IMR-90 (cell line): ENCODE results near the gene PDHB. TPM values are rescaled to one million over a fixed set of nuclear protein-coding genes. Genes with fewer than 3 reads are reported as not detected.

Experiments
- ATAC-seq: fragments of 200-7000 bp; cut with Tn5 transposase; 2 replicates; pipeline ENCODE4 v1.9.1; 2020; ENCODE audit warnings: low read depth, mild to moderate bottlenecking, moderate library complexity
- BruUV-seq: library from RNA; stranded (reverse); fragments of 400-500 nt; replicated peaks from 2 replicates; lab custom pipeline; 2021; lab: Mats Ljungman, UMichigan
- CTCF ChIA-PET: fragments of 300-600 bp; formaldehyde crosslinking; extraction: SDS; loops from one replicate; lab custom pipeline; 2021; ENCODE audit warnings: antibody characterized with exemption; lab: Yijun Ruan, JAX
- POLR2A ChIA-PET: fragments of 300-600 bp; sonication (Branson Sonifier 250); formaldehyde crosslinking; loops from one replicate; lab custom pipeline; 2022; ENCODE audit warnings: antibody characterized with exemption; ENCODE audit not compliant: unreplicated experiment; lab: Charles Lee
- DNase-seq: peaks from one replicate; pipeline ENCODE4 v3.0.0; 2013
- H2AFZ ChIP-seq: replicated peaks from 2 replicates; pipeline ENCODE3; 2013; ENCODE audit warnings: low read length, mild to moderate bottlenecking; ENCODE audit not compliant: poor library complexity
- H2AK5ac ChIP-seq: 2 replicates; pipeline ENCODE4 v1.6.1; 2013; ENCODE audit warnings: low read depth, low read length, inconsistent platforms
- H2AK9ac ChIP-seq: replicated peaks from 2 replicates; pipeline ENCODE3; 2013; ENCODE audit warnings: mild to moderate bottlenecking, low read depth, low read length, moderate library complexity; ENCODE audit not compliant: poor library complexity
- H2BK120ac ChIP-seq: 2 replicates; pipeline ENCODE4 v1.6.1; 2013; ENCODE audit warnings: low read depth, low read length, inconsistent platforms
- H2BK15ac ChIP-seq: 3 replicates; pipeline ENCODE4 v1.6.1; 2013; ENCODE audit warnings: low read depth, low read length, inconsistent platforms
- H2BK20ac ChIP-seq: 2 replicates; pipeline ENCODE4 v1.6.1; 2013; ENCODE audit warnings: low read depth, mild to moderate bottlenecking, inconsistent platforms, low read length, moderate library complexity
- H2BK5ac ChIP-seq: 2 replicates; pipeline ENCODE4 v1.6.1; 2013; ENCODE audit warnings: mild to moderate bottlenecking, low read depth, low read length, inconsistent platforms; ENCODE audit not compliant: poor library complexity, severe bottlenecking
- H3K14ac ChIP-seq: replicated peaks from 2 replicates; pipeline ENCODE4 v1.6.1; 2013; ENCODE audit warnings: low read depth, low read length, inconsistent platforms
- H3K18ac ChIP-seq: 2 replicates; pipeline ENCODE4 v1.6.1; 2013; ENCODE audit warnings: low read depth, low read length, control low read depth
- H3K23ac ChIP-seq: 2 replicates; pipeline ENCODE4 v1.6.1; 2013; ENCODE audit warnings: low read depth, low read length, inconsistent platforms
- H3K27ac ChIP-seq: 2 replicates; pipeline ENCODE4 v1.5.1; 2013; ENCODE audit warnings: mild to moderate bottlenecking, control low read depth, low read length; ENCODE audit not compliant: insufficient read depth
- H3K27me3 ChIP-seq: 2 replicates; pipeline ENCODE4 v1.6.1; 2013; ENCODE audit warnings: low read length; ENCODE audit not compliant: control insufficient read depth, insufficient read depth
- H3K36me3 ChIP-seq: 2 replicates; pipeline ENCODE4 v1.6.1; 2013; ENCODE audit warnings: low read length, mixed read lengths; ENCODE audit not compliant: control insufficient read depth, insufficient read depth
- H3K4ac ChIP-seq: 2 replicates; pipeline ENCODE4 v1.6.1; 2013; ENCODE audit warnings: low read depth, low read length, inconsistent platforms
- H3K4me1 ChIP-seq: 2 replicates; pipeline ENCODE4 v1.6.1; 2013; ENCODE audit warnings: low read length, mixed read lengths; ENCODE audit not compliant: control insufficient read depth, insufficient read depth
- H3K4me2 ChIP-seq: 2 replicates; pipeline ENCODE4 v1.6.1; 2013; ENCODE audit warnings: low read depth, mild to moderate bottlenecking, control low read depth, low read length, moderate library complexity
- H3K4me3 ChIP-seq: 2 replicates; pipeline ENCODE4 v1.5.1; 2013; ENCODE audit warnings: low read depth, mild to moderate bottlenecking, control low read depth, low read length, moderate library complexity; ENCODE audit not compliant: insufficient read depth
- H3K56ac ChIP-seq: 2 replicates; pipeline ENCODE4 v1.6.1; 2013; ENCODE audit warnings: low read length, inconsistent platforms; ENCODE audit not compliant: insufficient read depth; ENCODE audit errors: extremely low read depth
- H3K79me1 ChIP-seq, 2 experiments: 2 replicates each; pipeline ENCODE4 v1.6.1; 2013; ENCODE audit warnings: low read length in 2 of 2, inconsistent platforms in 1 of 2, low read depth in 1 of 2
- H3K9ac ChIP-seq: 2 replicates; pipeline ENCODE4 v1.6.1; 2013; ENCODE audit warnings: low read depth, low read length, control low read depth
- H3K9me1 ChIP-seq: 2 replicates; pipeline ENCODE4 v1.6.1; 2013; ENCODE audit warnings: low read length, inconsistent platforms; ENCODE audit not compliant: insufficient read depth
- H3K9me3 ChIP-seq: 2 replicates; pipeline ENCODE4 v1.6.1; 2013; ENCODE audit warnings: low read length; ENCODE audit not compliant: control insufficient read depth, insufficient read depth
- H4K20me1 ChIP-seq: 2 replicates; pipeline ENCODE4 v1.6.1; 2013; ENCODE audit warnings: low read length, inconsistent platforms; ENCODE audit not compliant: insufficient read depth
- H4K5ac ChIP-seq: 2 replicates; pipeline ENCODE4 v1.6.1; 2013; ENCODE audit warnings: mild to moderate bottlenecking, low read depth, low read length, control low read depth
- H4K8ac ChIP-seq, 2 experiments: 2 replicates each; pipeline ENCODE4 v1.6.1; 2013; ENCODE audit warnings: low read depth in 2 of 2, low read length in 2 of 2, control low read depth in 1 of 2, inconsistent platforms in 1 of 2
- H4K91ac ChIP-seq: 2 replicates; pipeline ENCODE4 v1.6.1; 2013; ENCODE audit warnings: low read depth, low read length, inconsistent platforms; ENCODE audit not compliant: insufficient read depth
- BHLHE40 ChIP-seq: fragments of 150-350 bp; IDR thresholded peaks from 2 replicates; pipeline ENCODE4 v1.6.1; 2016; ENCODE audit warnings: mild to moderate bottlenecking, low read depth, low read length
- CEBPB ChIP-seq: IDR thresholded peaks from 2 replicates; pipeline ENCODE4 v1.6.1; 2012; ENCODE audit warnings: low read depth, low read length, improper control_type of control experiment
- CTCF ChIP-seq: conservative IDR thresholded peaks from 2 replicates; pipeline ENCODE4 v1.5.1; 2012; ENCODE audit warnings: mild to moderate bottlenecking, low read depth, low read length, improper control_type of control experiment
- ELK1 ChIP-seq: fragments of 150-350 bp; IDR thresholded peaks from 2 replicates; pipeline ENCODE4 v1.6.1; 2016; ENCODE audit warnings: low read depth, mild to moderate bottlenecking, low read length, moderate library complexity, borderline replicate concordance
- FOS ChIP-seq: fragments of 150-350 bp; IDR thresholded peaks from 2 replicates; pipeline ENCODE4 v1.6.1; 2016; ENCODE audit warnings: low read depth, low read length
- MAFK ChIP-seq: IDR thresholded peaks from 2 replicates; pipeline ENCODE4 v1.6.1; 2012; ENCODE audit warnings: low read depth, low read length, improper control_type of control experiment
- MAZ ChIP-seq: IDR thresholded peaks from 2 replicates; pipeline ENCODE4 v1.6.1; 2012; ENCODE audit warnings: low read depth, mild to moderate bottlenecking, low read length, improper control_type of control experiment, moderate library complexity, borderline replicate concordance
- MXI1 ChIP-seq: IDR thresholded peaks from 2 replicates; pipeline ENCODE4 v1.6.1; 2012; ENCODE audit warnings: low read depth, mild to moderate bottlenecking, low read length, moderate library complexity, borderline replicate concordance
- NFE2L2 ChIP-seq: fragments of 150-350 bp; IDR thresholded peaks from 2 replicates; pipeline ENCODE4 v1.6.1; 2016; ENCODE audit warnings: low read depth, mild to moderate bottlenecking, low read length
- RAD21 ChIP-seq: IDR thresholded peaks from 2 replicates; pipeline ENCODE4 v1.6.1; 2012; ENCODE audit warnings: low read length, improper control_type of control experiment
- RCOR1 ChIP-seq: IDR thresholded peaks from 2 replicates; pipeline ENCODE4 v1.6.1; 2012; ENCODE audit warnings: mild to moderate bottlenecking, low read length, improper control_type of control experiment; ENCODE audit not compliant: insufficient replicate concordance
- RFX5 ChIP-seq: IDR thresholded peaks from 2 replicates; pipeline ENCODE4 v1.8.0; 2012; ENCODE audit warnings: low read depth, mild to moderate bottlenecking, low read length, moderate library complexity
- WGBS, 2 experiments: methylation state at CpG; one replicate each; pipeline versions ENCODE4 v1.1.5 to v1.1.7; 2013; ENCODE audit warnings: missing lambda C conversion rate in 2 of 2; ENCODE audit not compliant: insufficient read length in 1 of 2; ENCODE audit errors: extremely low coverage in 2 of 2; 5-methylcytosine and 5-hydroxymethylcytosine counted together
- dilution Hi-C: fragments of 300-500 bp; cut with HindIII; formaldehyde crosslinking; loops from one replicate; pipeline ENCODE4 v1.14.3; 2018; ENCODE audit warnings: low sequenced_read_pairs; ENCODE audit not compliant: unreplicated experiment
- in situ Hi-C: fragments of 300-500 bp; cut with MboI; formaldehyde crosslinking; loops from 3 replicates; pipeline ENCODE4 v1.14.3; 2019; ENCODE audit warnings: low sequenced_read_pairs, inconsistent platforms, mixed read lengths
- intact Hi-C: fragments of 100-400 bp; cut with micrococcal nuclease; formaldehyde crosslinking; loops from 2 replicates; pipeline ENCODE4 v1.10.0; 2022
- polyA plus RNA-seq, 3 experiments: library from polyadenylated mRNA; depleted of rRNA; stranded (reverse); fragments of >200 nt; gene quantifications; 2 replicates each; pipeline ENCODE4 v1.2.3, GENCODE V29; 2012; ENCODE audit warnings: low replicate concordance in 1 of 3
- total RNA-seq: library from RNA; depleted of rRNA; stranded (reverse); fragments of >200 nt; gene quantifications from 2 replicates; pipeline ENCODE4 v1.2.3, GENCODE V29; 2012

PDHB gene
- total and polyA plus RNA-seq, 2 of the 4 experiments (the other 2 are of a cell fraction), result 69.2 to 73.5 TPM

- no CpG with 5 or more reads among the region's 7 CpGs for WGBS, 2 experiments
- Histone ChIP-seq H3K79me1 (peaks cover 14% of the 10 kb centered on the region in 2 experiments; a peak in 3 of 4 replicates), H3K23ac (no peak overlapping the region), H4K5ac (no peak overlapping the region), H4K20me1 (no peaks in the 10 kb centered on the region), H3K4me2 (no peak overlapping the region), H3K56ac (no peak overlapping the region), H3K4me1 (peaks cover 2% of the 10 kb centered on the region), H3K4ac (no peak overlapping the region), H2BK15ac (no peak overlapping the region), H3K4me3 (no peak overlapping the region), H2BK5ac (no peak overlapping the region), H3K36me3 (peaks cover 52% of the 10 kb centered on the region), H4K91ac (no peak overlapping the region), H4K8ac (no peak overlapping the region), H2BK20ac (no peak overlapping the region), H3K9me3 (no peaks in the 10 kb centered on the region), H3K9ac (no peak overlapping the region), H3K14ac (no peak overlapping the region), H2AFZ (no peak overlapping the region), H3K27me3 (no peaks in the 10 kb centered on the region), H2AK9ac (no peak overlapping the region), H2AK5ac (no peak overlapping the region), H2BK120ac (no peak overlapping the region), H3K18ac (no peak overlapping the region), H3K27ac (no peak overlapping the region), H3K9me1 (no peaks in the 10 kb centered on the region; the same call in 1 of the 2 replicates)
- intact Hi-C loops, result no loop called here
- dilution Hi-C loops, result no loop called here
- no peak for DNase-seq
- ATAC-seq, result no peak
- CTCF ChIA-PET, result no interaction called here
- no TSS peak for BruUV-seq
- in situ Hi-C loops, result no loop called here
- no peak for TF ChIP-seq MAFK
- no peak for TF ChIP-seq CTCF
- TF ChIP-seq MAZ, result no peak
- TF ChIP-seq RAD21, result no peak
- TF ChIP-seq CEBPB, result no peak
- no peak for TF ChIP-seq BHLHE40
- no peak for TF ChIP-seq RFX5
- TF ChIP-seq FOS, result no peak
- no peak for TF ChIP-seq ELK1
- TF ChIP-seq NFE2L2, result no peak
- TF ChIP-seq MXI1, result no peak
- no peak for TF ChIP-seq RCOR1
- POLR2A ChIA-PET, result no interaction called here
Measured at GRCh38 chr3:58427661-58428361, 5.8 kb downstream of the PDHB start.
